Right cardiac atrium (tissue), 5 donors: ENCODE data around the gene ABLIM2. TPM values are rescaled to one million over a fixed set of nuclear protein-coding genes. Genes with fewer than 3 reads are reported as not detected.

Experiments
- ATAC-seq, 2 donors: fragments of 200-7000 bp; cut with Tn5 transposase; one replicate each; pipeline versions ENCODE4 v1.8.0 to v1.9.1; 2020; ENCODE audit warnings: moderate library complexity in 2 of 2, mild to moderate bottlenecking in 1 of 2
- DNase-seq, 3 donors: peaks; one replicate each; pipeline ENCODE4 v3.0.0-alpha.2; 2020
- H3K27ac ChIP-seq: one replicate; pipeline ENCODE4 v1.5.1; 2013; ENCODE audit warnings: mild to moderate bottlenecking, low read length, control low read depth, moderate library complexity
- H3K27me3 ChIP-seq: one replicate; pipeline ENCODE4 v1.6.1; 2013; ENCODE audit not compliant: control insufficient read depth, insufficient read depth
- H3K4me1 ChIP-seq: one replicate; pipeline ENCODE4 v1.6.1; 2013; ENCODE audit warnings: low read length; ENCODE audit not compliant: control insufficient read depth, insufficient read depth
- H3K4me3 ChIP-seq: one replicate; pipeline ENCODE4 v1.5.1; 2013; ENCODE audit warnings: low read length, control low read depth
- H3K9me3 ChIP-seq: one replicate; pipeline ENCODE4 v1.6.1; 2013; ENCODE audit warnings: low read length; ENCODE audit not compliant: control insufficient read depth
- WGBS: extraction: QIAGEN DNeasy Blood & Tissue Kit; methylation state at CpG from one replicate; pipeline ENCODE4 v1.1.7; 2013; 5-methylcytosine and 5-hydroxymethylcytosine counted together
- intact Hi-C, 4 donors: fragments of 100-400 bp; cut with DNase I; formaldehyde crosslinking; loops; one replicate each; pipeline versions ENCODE4 v1.11.0 to v1.14.0; 2022 to 2023
- polyA plus RNA-seq: library from polyadenylated mRNA; stranded (reverse); fragments of 200-250 nt; gene quantifications from one replicate; pipeline ENCODE4 v1.2.3, GENCODE V29; 2013
- total RNA-seq, 4 donors: library from RNA; stranded (reverse); fragmentation: NEBNext Ultra II Directional; extraction: Animal tissue kit (Norgen Biotek cat#: 25700); gene quantifications; one replicate each; pipeline ENCODE4 v1.2.1, GENCODE V29; 2021
- donor health status: healthy with polysubstance abuse.
- donor health status: DM: no; HTN: yes; CAD: no.
- donor health status: DM: no; HTN: no; CAD: no.
- donor health status: DM: no; HTN: yes; CAD: no; lungs with severe emphysema.
- donor health status: DM: yes; HTN: yes; CAD: no.

Gene ABLIM2
- total and polyA plus RNA-seq, 5 donors, result 4.2 to 17.4 (median 8.9) TPM

DNA sequence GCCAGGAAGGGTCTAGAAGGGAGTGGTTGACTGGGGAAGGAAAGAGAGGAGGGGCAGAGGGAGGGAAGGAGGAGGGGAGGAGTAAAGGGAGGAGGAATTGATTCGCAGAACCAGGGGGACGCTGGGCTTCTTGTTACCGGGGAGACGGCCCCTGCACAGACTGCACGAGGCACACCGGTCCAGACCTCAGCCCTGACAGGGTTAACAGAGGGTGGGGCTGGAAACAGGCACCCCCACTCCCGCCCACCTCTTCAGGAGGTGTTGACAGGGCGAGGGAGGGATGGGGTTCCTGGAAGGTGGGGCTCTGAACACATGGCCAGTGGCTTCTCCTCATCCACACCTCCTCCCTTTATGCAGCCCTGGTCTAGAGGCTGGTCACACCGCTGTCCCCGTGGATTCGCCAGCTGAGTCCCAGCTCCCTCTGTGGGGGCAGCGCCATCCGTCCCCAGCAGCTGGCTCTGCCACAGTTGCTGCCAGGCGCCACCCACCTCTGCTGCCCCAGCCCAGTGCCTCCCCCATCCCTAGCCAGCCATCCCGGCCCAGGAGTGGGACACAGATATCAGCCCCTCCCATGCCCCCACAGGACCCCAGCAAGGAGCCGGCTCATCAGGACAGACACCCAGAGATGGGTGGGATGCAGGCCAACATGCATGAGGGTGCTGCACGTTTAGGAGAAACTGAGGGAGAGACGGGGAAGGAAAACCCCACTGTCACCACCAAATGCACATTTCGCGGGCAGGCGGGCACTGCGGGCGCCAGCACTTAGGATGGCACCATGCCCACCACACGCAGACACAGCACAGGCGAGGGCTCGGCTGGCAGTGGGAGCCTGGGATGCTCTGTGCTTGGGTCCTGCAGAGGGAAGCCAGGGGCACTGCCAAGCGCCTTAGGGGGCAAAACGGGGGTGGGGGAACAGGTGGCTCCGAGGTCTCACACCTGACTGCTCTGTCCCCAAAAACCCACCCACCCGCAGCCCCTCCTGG lies 87.6 kb downstream of the ABLIM2 start:
- DNase-seq (peak in 1 of 3 donors; percentile 59), ATAC-seq (no peak)
- peaks cover 3% of the 10 kb centered on the region for H3K4me1 ChIP-seq
- intact Hi-C loops, result no loop called here
- H3K9me3 ChIP-seq, result no peaks in the 10 kb centered on the region
- WGBS, result 50% methylated on average over 30 of the region's 30 CpGs
- H3K27me3 ChIP-seq, result no peaks in the 10 kb centered on the region
- no peak overlapping the region for H3K4me3 ChIP-seq
- H3K27ac ChIP-seq, result no peak overlapping the region

DNA sequence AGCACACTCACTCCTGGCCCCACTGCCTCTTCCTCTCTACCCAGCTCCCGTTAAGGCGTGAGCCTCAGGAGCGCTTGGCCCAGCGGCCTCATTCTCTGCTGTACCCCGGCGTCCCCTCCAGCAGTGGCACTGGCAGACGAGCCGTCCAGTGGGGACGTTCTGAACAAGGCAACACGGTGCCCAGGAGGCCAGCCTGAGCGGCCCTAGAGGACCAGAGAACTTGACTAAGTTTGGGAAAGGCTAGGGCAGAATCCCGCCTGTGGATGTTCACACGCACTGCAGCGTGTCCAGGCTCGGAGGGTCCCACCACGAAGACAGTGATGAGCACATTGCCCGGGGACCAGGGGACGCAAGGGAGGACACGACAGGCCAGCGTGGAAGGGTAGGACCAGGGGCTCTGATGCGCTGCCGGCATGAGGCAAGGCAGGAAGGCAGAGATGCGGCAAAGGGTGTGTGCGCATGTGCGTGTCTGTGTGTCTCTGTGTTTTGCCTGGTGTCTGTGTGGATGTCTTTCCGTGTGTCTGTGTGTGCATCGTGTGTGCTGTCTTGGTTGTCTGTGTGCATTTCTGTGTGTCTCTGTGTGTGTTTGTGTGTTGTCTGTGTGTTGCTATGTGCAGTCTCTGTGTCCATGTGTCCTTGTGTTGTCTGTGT lies 89.4 kb downstream of the ABLIM2 start:
- DNase-seq, result peak in 1 of 3 donors; percentile 48
- Histone ChIP-seq H3K27me3 (no peaks in the 10 kb centered on the region), H3K27ac (no peak overlapping the region), H3K4me3 (no peak overlapping the region), H3K4me1 (peaks cover 3% of the 10 kb centered on the region), H3K9me3 (no peaks in the 10 kb centered on the region)
- intact Hi-C loops, result no loop called here
- ATAC-seq, result no peak
- WGBS, result 89% methylated on average over 27 of the region's 27 CpGs

DNA sequence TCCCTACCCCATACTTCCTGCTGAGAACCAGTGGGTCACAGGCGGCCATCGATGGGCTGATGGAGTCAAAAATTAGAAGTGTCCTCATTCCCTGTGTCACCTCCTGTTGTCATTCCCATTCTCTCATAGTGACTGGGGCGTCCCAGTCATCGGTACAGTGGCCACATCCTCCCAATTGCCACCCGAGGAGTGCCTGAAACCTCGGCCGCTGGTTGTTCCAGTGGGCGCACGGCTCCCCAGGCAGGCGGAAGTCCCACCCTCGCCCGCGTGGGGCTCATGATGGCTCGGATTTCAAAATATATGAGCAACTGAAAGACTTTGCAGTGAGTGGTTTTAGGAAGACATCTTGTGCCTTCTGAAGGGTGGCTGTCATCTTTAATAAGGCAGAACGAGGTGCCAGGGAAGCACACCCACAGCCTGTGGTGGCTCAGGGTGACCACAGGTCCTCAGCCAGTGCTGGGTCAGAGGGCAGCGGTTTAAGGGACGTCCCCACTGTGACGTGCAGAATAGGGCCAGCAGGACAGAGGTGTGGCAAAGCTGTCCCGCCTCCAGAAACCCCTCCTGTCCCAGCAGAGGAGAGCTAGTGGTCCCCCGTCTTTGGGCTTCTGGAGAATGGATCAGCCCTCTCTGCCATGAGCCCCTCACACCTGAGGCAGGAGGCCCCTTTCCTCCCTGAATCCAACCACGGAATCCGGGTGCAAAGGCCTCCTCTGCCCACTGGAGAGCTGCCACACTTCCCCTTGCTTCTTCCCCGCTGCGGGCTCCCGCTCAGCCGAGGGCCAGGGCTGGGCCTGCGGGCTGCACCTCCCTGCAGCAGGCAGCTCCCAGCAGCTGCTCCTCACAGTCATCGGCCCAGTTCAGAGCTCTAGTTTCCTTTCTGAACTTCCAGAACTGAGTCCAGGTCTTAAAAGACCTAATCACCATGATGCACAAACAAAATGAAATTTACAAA lies 90.4 kb downstream of the ABLIM2 start:
- WGBS, result 79% methylated on average over 28 of the region's 28 CpGs
- H3K4me1 ChIP-seq, result peaks cover 3% of the 10 kb centered on the region
- H3K9me3 ChIP-seq, result no peaks in the 10 kb centered on the region
- DNase-seq, result peak in 1 of 3 donors; percentile 30
- no peak overlapping the region for H3K4me3 ChIP-seq
- intact Hi-C loops, result no loop called here
- no peak overlapping the region for H3K27ac ChIP-seq
- no peaks in the 10 kb centered on the region for H3K27me3 ChIP-seq
- ATAC-seq, result no peak

DNA sequence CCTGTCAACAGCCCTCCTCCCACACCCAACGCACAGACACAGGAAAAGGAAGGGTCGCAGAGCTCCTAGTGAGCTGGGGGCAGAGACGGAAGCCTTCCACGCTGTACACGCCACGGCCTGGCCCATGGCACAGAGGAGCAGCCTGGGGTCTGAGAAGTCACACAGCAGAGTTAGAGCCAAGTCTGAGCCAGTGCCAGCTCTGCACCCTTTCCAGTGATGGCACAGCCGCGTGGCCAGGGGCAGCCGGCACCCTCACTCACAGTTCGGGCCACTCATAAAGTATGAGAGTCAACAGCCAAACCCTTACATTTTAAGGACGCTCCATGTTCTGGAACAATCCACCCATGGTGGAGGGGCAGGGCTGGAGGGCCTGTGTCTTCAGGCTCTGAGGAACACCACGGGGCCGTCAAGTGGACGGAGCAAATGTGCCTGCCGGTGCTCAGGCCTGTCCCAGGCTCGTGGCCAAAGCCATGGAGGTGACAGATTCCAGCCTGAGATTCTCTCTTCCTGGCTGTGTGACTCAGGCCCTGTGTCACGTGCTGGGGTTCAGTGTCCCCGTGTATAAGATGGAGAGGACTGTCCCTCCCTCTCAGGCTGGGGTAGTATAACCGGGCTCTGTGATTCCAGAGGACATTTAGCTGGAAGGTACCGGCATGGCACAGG lies 91.2 kb downstream of the ABLIM2 start:
- DNase-seq (peak; percentile 39 to 78 (median 72)), ATAC-seq (peak; percentile 73 to 78)
- WGBS, result 74% methylated on average over 20 of the region's 20 CpGs
- Histone ChIP-seq H3K27me3 (no peaks in the 10 kb centered on the region), H3K4me1 (peaks cover 3% of the 10 kb centered on the region), H3K4me3 (no peak overlapping the region), H3K27ac (no peak overlapping the region), H3K9me3 (no peaks in the 10 kb centered on the region)
- intact Hi-C loops, result no loop called here

DNA sequence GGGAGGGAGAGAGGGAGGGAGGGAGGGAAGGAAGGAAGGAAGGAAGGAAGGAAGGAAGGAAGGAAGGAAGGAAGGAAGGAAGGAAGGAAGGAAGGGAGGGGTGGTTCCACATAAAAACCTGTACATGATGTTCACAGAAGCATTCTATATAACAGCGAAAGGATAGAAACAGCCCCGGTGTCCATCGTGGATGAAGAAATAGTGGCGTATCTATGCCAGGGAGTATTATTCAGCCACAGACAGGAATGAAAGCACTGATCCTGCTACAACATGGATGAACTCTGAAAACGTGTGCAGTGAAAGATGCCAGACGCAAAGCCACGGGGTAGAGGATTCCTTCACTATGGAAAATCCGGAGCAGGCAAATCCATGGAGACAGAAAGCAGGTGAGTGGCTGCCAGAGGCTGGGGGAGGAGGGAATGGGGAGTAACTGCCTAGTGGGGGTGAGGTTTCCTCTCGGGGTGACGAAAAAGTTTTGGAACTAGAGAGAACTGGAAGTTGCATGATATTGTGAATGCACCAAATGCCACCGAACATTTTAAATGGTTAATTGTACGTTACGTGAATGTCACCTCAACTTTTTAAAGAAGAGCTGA lies 92.2 kb downstream of the ABLIM2 start:
- Histone ChIP-seq H3K4me3 (no peak overlapping the region), H3K4me1 (peaks cover 3% of the 10 kb centered on the region), H3K27ac (no peak overlapping the region), H3K9me3 (no peaks in the 10 kb centered on the region), H3K27me3 (no peaks in the 10 kb centered on the region)
- intact Hi-C loops, result no loop called here
- DNase-seq, result no peak
- 84% methylated on average over 13 of the region's 13 CpGs for WGBS
- ATAC-seq, result no peak

DNA sequence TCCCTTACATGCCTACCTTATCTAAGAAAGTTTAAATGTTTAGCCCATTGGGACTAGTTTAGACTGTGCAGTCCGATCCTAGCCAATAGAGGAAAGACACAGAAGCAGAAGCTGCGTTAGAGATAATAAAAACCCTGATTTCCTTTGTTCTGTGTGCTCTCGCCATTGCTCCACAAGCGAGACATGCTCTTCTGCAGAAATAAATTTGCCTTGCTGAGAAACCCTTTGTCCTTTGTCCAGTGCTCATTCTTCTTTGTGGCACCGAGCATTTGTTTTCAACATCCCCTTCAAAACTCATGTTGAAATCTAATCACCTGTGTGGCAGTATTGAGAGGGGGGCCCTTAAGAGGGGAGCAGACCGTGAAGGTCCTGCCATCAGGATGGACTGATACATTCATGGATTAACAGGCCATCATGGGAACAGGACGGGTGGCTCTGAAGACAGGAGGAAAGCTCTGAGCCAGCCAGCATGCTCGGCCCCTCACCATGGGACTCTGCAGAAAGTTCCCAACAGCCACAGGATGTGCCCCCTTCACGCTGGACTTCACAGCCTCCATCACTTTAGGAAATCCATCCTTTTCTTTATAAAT lies 94.5 kb downstream of the ABLIM2 start:
- Histone ChIP-seq H3K27ac (no peak overlapping the region), H3K4me3 (no peak overlapping the region), H3K9me3 (no peaks in the 10 kb centered on the region), H3K4me1 (peaks cover 3% of the 10 kb centered on the region), H3K27me3 (no peaks in the 10 kb centered on the region)
- no peak for ATAC-seq
- intact Hi-C loops, result no loop called here
- DNase-seq, result no peak
- 92% methylated on average over 9 of the region's 9 CpGs for WGBS

DNA sequence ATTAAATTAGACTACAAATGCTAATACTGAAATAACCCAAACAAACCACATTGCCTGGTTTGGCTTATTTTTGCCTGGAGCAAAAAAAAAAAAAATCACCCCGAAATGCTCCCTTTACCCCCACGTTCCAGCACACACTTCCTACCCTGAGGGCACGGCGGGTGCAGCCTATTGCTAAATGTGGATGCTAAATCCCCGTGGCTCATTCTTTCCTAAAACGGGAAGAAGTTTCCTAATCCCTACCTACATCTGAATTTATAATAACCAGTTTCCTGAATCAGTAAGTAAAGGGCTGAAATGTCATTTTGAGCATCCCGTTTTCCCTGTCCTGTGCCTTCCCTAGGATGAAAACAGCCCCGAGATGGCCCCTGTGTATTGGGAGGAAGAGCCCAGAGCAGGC lies 97.0 kb downstream of the ABLIM2 start:
- ATAC-seq, result no peak
- Histone ChIP-seq H3K4me3 (no peak overlapping the region), H3K27me3 (no peaks in the 10 kb centered on the region), H3K27ac (no peak overlapping the region), H3K4me1 (no peaks in the 10 kb centered on the region), H3K9me3 (no peaks in the 10 kb centered on the region)
- intact Hi-C loops, result no loop called here
- 80% methylated on average over 8 of the region's 8 CpGs for WGBS
- no peak for DNase-seq

DNA sequence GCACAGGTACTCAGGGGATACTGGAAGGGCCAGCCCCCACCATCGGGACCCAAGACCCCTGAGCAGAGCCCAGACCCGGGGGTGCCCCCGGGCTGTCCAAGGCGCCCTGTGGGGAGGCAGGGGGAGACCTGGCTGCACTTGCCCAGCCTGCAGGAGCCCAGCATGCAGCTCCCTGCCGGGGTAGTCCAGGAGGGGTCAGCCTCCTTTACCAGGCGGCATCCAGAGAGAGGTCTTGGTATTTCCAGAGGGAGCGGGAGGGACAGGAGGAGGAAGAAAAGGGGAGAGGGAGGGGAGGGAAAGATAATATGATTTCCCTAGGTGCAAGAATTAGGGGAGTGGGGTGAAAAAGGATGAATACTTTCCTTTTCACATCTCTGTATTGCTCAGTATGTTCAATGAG lies 97.5 kb downstream of the ABLIM2 start:
- no peaks in the 10 kb centered on the region for H3K27me3 ChIP-seq
- H3K4me1 ChIP-seq, result no peaks in the 10 kb centered on the region
- no peak overlapping the region for H3K4me3 ChIP-seq
- H3K27ac ChIP-seq, result no peak overlapping the region
- H3K9me3 ChIP-seq, result no peaks in the 10 kb centered on the region
- whole genome bisulfite sequencing, result 55% methylated on average over 7 of the region's 7 CpGs
- ATAC-seq (no peak), DNase-seq (peak in 1 of 3 donors; percentile 25)
- intact Hi-C loops, result no loop called here

DNA sequence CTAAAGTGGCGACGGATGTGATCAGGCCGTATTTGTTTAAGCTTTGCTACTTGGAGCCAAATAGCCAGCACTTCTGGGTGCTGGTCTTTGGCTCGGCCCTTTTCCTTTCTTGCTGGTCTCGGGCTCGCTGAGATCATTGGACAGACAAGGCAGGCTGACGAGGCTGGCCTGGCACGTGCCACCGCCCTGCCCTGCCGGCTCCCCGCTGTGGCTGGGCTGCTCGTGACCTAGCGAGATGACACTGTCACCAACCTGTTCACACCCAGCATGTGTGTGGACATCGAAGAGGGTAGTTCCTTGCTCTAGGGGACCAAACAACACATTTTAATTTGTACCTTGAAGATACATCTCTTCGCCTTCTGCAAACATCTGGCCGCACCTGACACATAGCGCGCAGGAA lies 98.0 kb downstream of the ABLIM2 start:
- intact Hi-C loops, result no loop called here
- no peaks in the 10 kb centered on the region for H3K9me3 ChIP-seq
- no peak overlapping the region for H3K4me3 ChIP-seq
- H3K4me1 ChIP-seq, result no peaks in the 10 kb centered on the region
- 84% methylated on average over 18 of the region's 18 CpGs for WGBS
- H3K27me3 ChIP-seq, result no peaks in the 10 kb centered on the region
- no peak overlapping the region for H3K27ac ChIP-seq
- no peak for ATAC-seq
- DNase-seq, result peak in 1 of 3 donors; percentile 51

DNA sequence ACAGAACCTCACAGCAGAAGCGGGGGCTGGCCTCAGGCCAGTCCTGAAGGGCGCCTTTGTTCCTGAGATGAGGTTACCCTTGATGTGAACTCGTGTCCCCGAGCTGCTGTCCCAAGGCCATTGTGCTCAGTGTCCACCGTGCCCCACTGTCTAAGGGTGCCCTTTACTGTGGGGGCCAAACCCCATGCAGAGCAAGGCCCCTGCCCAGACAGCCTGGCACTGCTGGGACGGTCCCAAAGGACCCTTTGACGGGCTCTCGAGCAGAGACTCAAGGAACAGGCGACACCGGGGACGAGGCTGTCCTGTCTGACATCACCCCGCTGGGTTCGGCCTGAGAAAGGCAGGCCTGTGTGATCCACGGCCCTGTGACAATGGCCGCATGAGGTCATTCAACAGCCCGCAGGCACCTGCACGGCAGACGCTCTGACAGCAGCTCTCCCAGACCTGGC lies 100.6 kb downstream of the ABLIM2 start:
- intact Hi-C loops, result no loop called here

More for the DNA sequence above, 100.6 kb downstream of the ABLIM2 start:
- H3K27me3 ChIP-seq, result no peaks in the 10 kb centered on the region
- peak in 1 of 3 donors; percentile 39 for DNase-seq
- no peaks in the 10 kb centered on the region for H3K9me3 ChIP-seq
- no peaks in the 10 kb centered on the region for H3K4me1 ChIP-seq
- no peak overlapping the region for H3K4me3 ChIP-seq
- no peak overlapping the region for H3K27ac ChIP-seq
- ATAC-seq, result no peak
- WGBS, result 90% methylated on average over 18 of the region's 18 CpGs
